GM18951 (cell line): ENCODE results near the gene TGFBR2.
"Not testable (repeated sequence)": the region's sequence is repeated elsewhere in the genome, so short reads cannot be mapped to it uniquely, and the experiment has no call there.

Source experiments
- POLR2A ChIP-seq: IDR thresholded peaks from 4 replicates; pipeline ENCODE4 v1.6.1; 2011; ENCODE audit warnings: mild to moderate bottlenecking; ENCODE audit not compliant: insufficient read length, insufficient read depth; ENCODE audit errors: extremely low read depth
- in situ Hi-C: fragments of 300-500 bp; cut with MboI; formaldehyde crosslinking; loops from one replicate; pipeline ENCODE4 v1.12.0; 2022; ENCODE audit warnings: low sequenced_read_pairs, mixed read lengths, inconsistent platforms; ENCODE audit not compliant: unreplicated experiment

Gene TGFBR2

GRCh38 chr3:30667280-30667651 is 60.9 kb downstream of the TGFBR2 start:
- no peak for TF ChIP-seq POLR2A
- in situ Hi-C loops, result no loop called here

GRCh38 chr3:30668051-30668609 is 61.7 kb downstream of the TGFBR2 start:
- in situ Hi-C loops, result no loop called here
- no peak for TF ChIP-seq POLR2A

GRCh38 chr3:30669360-30669934 is 63.0 kb downstream of the TGFBR2 start:
- in situ Hi-C loops, result not testable (repeated sequence)

GRCh38 chr3:30670292-30670691 is 63.9 kb downstream of the TGFBR2 start:
- in situ Hi-C loops, result no loop called here
- TF ChIP-seq POLR2A, result no peak

DNA sequence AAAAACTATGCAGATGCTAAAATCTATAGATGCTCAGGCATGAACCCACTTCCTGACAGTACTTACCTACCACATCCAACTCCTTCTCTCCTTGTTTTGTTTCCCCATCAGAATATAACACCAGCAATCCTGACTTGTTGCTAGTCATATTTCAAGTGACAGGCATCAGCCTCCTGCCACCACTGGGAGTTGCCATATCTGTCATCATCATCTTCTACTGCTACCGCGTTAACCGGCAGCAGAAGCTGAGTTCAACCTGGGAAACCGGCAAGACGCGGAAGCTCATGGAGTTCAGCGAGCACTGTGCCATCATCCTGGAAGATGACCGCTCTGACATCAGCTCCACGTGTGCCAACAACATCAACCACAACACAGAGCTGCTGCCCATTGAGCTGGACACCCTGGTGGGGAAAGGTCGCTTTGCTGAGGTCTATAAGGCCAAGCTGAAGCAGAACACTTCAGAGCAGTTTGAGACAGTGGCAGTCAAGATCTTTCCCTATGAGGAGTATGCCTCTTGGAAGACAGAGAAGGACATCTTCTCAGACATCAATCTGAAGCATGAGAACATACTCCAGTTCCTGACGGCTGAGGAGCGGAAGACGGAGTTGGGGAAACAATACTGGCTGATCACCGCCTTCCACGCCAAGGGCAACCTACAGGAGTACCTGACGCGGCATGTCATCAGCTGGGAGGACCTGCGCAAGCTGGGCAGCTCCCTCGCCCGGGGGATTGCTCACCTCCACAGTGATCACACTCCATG is 65.3 kb downstream of the TGFBR2 start:
- in situ Hi-C loops, result no loop called here
- no peak for TF ChIP-seq POLR2A

DNA sequence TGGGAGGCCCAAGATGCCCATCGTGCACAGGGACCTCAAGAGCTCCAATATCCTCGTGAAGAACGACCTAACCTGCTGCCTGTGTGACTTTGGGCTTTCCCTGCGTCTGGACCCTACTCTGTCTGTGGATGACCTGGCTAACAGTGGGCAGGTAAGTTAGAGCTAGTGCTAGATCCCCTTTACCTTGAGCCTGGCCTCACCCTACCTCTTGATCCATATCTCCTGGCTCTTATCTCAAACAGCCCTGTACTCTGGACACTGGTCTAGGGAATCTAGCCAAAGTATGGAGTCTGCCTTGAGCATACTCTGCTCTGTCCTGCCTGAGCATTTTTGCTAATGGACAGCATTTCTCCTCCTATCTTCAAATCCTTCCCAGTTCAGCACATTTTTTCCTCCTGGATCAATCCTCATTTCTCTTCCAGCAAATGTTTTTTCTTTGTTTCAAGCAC is 65.9 kb downstream of the TGFBR2 start:
- in situ Hi-C loops, result no loop called here
- TF ChIP-seq POLR2A, result no peak

DNA sequence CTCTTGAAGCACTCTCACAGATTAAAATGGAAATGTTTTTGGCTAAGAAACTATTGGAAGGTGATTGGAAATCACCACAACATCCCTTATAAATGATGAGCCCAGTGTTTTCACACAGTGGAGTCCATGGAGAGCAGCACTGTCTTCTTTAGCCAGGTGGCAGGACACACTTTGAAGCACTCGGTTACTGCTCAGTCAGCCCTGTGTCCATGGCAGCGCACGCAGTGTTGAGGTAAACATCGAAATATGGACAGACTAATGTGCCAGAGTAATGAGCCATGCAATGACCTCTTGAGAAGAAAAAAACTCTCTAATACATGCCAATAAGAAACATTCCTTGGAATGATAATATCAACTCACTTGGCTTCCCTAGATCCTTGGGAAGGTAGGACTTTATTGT is 66.6 kb downstream of the TGFBR2 start:
- in situ Hi-C loops, result no loop called here
- no peak for TF ChIP-seq POLR2A

- no peak for TF ChIP-seq POLR2A
- in situ Hi-C loops, result no loop called here
Measured at GRCh38 chr3:30673425-30674341, 67.3 kb downstream of the TGFBR2 start.

DNA sequence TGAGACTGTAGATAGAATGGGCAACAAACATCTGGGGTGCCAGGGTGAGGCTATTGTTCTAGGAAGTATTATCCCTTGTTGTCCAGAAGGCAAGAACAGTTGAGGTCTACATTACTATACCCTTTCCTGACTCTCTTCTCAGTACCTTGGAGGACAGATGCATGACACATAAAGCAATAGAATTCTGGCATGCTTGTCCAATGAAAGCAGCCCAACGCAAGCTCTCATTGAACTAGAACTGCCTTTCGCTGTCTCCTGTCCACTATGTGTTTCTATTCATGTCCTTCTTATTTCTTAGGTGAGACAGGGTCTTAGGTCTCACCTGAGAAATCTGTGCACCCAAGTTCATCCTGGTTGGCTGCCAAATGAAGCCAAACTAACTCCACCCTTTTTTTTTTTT is 68.6 kb downstream of the TGFBR2 start:
- in situ Hi-C loops, result no loop called here
- TF ChIP-seq POLR2A, result no peak

- TF ChIP-seq POLR2A, result no peak
- in situ Hi-C loops, result no loop called here
Measured at GRCh38 chr3:30675774-30676173, 69.4 kb downstream of the TGFBR2 start.

DNA sequence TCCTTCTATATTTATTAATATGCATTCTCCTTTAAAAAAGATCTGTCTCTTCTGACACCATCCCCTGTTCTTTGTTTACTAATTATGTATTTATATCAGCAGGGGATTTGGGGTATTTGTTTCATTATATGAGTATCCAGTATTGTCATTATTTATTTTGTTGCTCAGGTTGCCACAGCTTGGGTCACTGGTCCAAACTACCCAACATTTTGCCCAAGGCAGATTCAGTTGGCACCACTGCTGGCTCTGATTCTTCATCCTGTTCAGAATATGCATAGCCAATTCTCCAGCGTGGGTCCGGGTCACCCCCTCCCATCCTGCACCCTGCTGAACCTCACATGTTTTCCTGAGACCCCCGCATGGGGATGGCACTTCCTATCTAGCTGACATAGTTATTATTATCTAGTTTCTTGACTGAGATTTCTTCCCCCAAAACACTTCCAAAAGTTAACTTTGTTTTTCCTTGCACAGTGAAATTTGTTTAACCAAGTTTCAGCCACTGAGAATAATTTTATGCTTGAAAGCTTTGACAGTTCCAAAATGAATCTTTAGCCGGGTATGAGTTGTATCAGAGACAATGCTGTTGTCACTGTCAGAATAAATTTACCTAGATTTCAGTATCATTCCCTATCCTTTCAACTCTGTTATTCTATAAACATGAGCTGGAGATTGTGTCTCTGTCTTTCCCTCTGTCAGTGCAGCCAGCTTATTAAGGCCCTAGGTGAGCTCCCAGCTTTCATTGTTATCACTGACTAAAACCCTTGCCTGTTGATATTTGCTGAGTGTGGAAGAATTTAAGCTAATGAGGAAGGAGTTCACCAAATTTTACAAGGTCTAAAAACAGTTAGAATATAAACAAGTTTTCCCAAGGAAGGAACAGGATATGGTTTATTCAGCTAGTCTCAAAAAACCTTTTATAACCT is 70.3 kb downstream of the TGFBR2 start:
- in situ Hi-C loops, result no loop called here
- TF ChIP-seq POLR2A, result no peak

DNA sequence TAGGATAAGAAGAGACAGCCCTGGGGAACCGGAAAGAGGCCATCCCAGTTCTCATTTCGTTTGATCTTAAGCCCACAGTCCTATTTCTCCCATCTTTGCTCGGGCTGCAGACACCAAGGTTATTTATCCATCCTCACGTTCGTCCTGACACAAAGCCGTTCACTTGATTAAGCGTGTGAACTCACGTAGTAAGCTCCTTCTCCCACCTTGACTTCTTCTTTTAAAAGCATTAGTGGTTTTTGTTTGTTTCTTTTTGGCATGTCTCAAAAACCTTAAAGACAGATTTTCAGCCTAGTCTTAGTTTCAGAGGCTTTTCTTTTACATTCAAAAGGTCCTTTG is 70.9 kb downstream of the TGFBR2 start:
- in situ Hi-C loops, result no loop called here
- no peak for TF ChIP-seq POLR2A
